OCI-LY3 (cell line): ENCODE data around the gene TSPAN5.

Source experiments
- H2AFZ ChIP-seq: fragments of 200-600, 300-600 bp; shearing (Covaris generic); 2 replicates; pipeline ENCODE4 v1.6.0; 2014; ENCODE audit warnings: antibody characterized with exemption, low read depth, low read length
- H3K27ac ChIP-seq: fragments of 200-600, 300-600 bp; sonication (generic); 2 replicates; pipeline ENCODE4 v1.5.1; 2014; ENCODE audit warnings: mild to moderate bottlenecking, low read length, moderate library complexity, mixed read lengths
- H3K27me3 ChIP-seq: fragments of 200-600, 300-600 bp; sonication (generic); 2 replicates; pipeline ENCODE4 v1.6.1; 2014; ENCODE audit warnings: low read depth, low read length, mixed read lengths
- H3K36me3 ChIP-seq: fragments of 200-600, 300-600 bp; sonication (generic); replicated peaks from 2 replicates; pipeline ENCODE3; 2014; ENCODE audit warnings: low read depth, low read length, mixed read lengths
- H3K4me1 ChIP-seq: fragments of 300-600, 200-600 bp; sonication (generic); 2 replicates; pipeline ENCODE4 v1.6.1; 2014; ENCODE audit warnings: low read length, mixed read lengths
- H3K4me2 ChIP-seq: fragments of 200-600, 300-600 bp; sonication (generic); 2 replicates; pipeline ENCODE4 v1.6.1; 2014; ENCODE audit warnings: low read length, mixed read lengths
- H3K4me3 ChIP-seq: fragments of 300-600, 200-600 bp; sonication (generic); 2 replicates; pipeline ENCODE4 v1.5.1; 2014; ENCODE audit warnings: antibody characterized with exemption, mild to moderate bottlenecking, low read length, moderate library complexity
- H3K79me2 ChIP-seq: fragments of 300-600, 200-600 bp; shearing (Covaris generic); 2 replicates; pipeline ENCODE4 v1.6.1; 2014; ENCODE audit warnings: mild to moderate bottlenecking, low read length, mixed read lengths
- H3K9ac ChIP-seq: fragments of 300-600, 200-600 bp; shearing (Covaris generic); 2 replicates; pipeline ENCODE4 v1.6.0; 2014; ENCODE audit warnings: mild to moderate bottlenecking, low read length, moderate library complexity
- H3K9me3 ChIP-seq: fragments of 200-600, 300-600 bp; shearing (Covaris generic); 2 replicates; pipeline ENCODE4 v1.6.1; 2014; ENCODE audit warnings: low read length, mixed read lengths; ENCODE audit not compliant: insufficient read depth
- H4K20me1 ChIP-seq: fragments of 200-600, 300-600 bp; sonication (generic); 2 replicates; pipeline ENCODE4 v1.6.1; 2016; ENCODE audit warnings: low read length, mixed read lengths; ENCODE audit not compliant: insufficient read depth
- CTCF ChIP-seq: fragments of 200-600, 300-600 bp; sonication (generic); IDR thresholded peaks from 2 replicates; pipeline ENCODE4 v1.5.1; 2014; ENCODE audit warnings: antibody characterized with exemption, low read length, low read depth
- EZH2phosphoT487 ChIP-seq: fragments of 200-600 bp; shearing (Covaris generic); IDR thresholded peaks from 2 replicates; pipeline ENCODE4 v1.6.1; 2018; ENCODE audit warnings: antibody characterized with exemption, mixed run types, low read depth

The TSPAN5 gene

GRCh38 chr4:98484031-98484430 lies 174.4 kb downstream of the TSPAN5 start:
- H3K27ac ChIP-seq = no peak overlapping the region
- peak overlapping the region; percentile 87; the same call in 1 of the 2 replicates for H3K4me2 ChIP-seq
- H3K9me3 ChIP-seq = no peaks in the 10 kb centered on the region
- H4K20me1 ChIP-seq = no peaks in the 10 kb centered on the region
- peaks cover 39% of the 10 kb centered on the region for H3K4me1 ChIP-seq
- TF ChIP-seq CTCF = no peak
- no peak for TF ChIP-seq EZH2phosphoT487
- H3K9ac ChIP-seq = no peak overlapping the region
- no peak overlapping the region for H3K4me3 ChIP-seq
- H3K36me3 ChIP-seq = peaks cover 3% of the 10 kb centered on the region
- no peaks in the 10 kb centered on the region for H3K27me3 ChIP-seq
- H2AFZ ChIP-seq = no peak overlapping the region
- peaks cover 6% of the 10 kb centered on the region; the same call in 1 of the 2 replicates for H3K79me2 ChIP-seq

- Histone ChIP-seq H3K4me1 (peaks cover 39% of the 10 kb centered on the region), H3K4me3 (peak overlapping the region; percentile 58), H3K4me2 (peak overlapping the region; percentile 87), H3K9me3 (no peaks in the 10 kb centered on the region), H3K36me3 (peaks cover 3% of the 10 kb centered on the region), H4K20me1 (no peaks in the 10 kb centered on the region), H3K27me3 (no peaks in the 10 kb centered on the region), H3K9ac (peak overlapping the region; percentile 41; the same call in 1 of the 2 replicates), H3K27ac (peak overlapping the region; percentile 65), H3K79me2 (peaks cover 6% of the 10 kb centered on the region; the same call in 1 of the 2 replicates), H2AFZ (no peak overlapping the region)
- no peak for TF ChIP-seq EZH2phosphoT487
- no peak for TF ChIP-seq CTCF
These were observed 175.3 kb downstream of the TSPAN5 start for GRCh38 chr4:98482847-98483806.

- Histone ChIP-seq H3K4me2 (peak overlapping the region; percentile 87), H3K9me3 (no peaks in the 10 kb centered on the region), H3K27ac (peak overlapping the region; percentile 65), H3K79me2 (peaks cover 6% of the 10 kb centered on the region; the same call in 1 of the 2 replicates), H3K27me3 (no peaks in the 10 kb centered on the region), H3K4me1 (peaks cover 39% of the 10 kb centered on the region), H3K4me3 (peak overlapping the region; percentile 58), H4K20me1 (no peaks in the 10 kb centered on the region), H3K36me3 (peaks cover 3% of the 10 kb centered on the region), H2AFZ (no peak overlapping the region), H3K9ac (peak overlapping the region; percentile 41; the same call in 1 of the 2 replicates)
- TF ChIP-seq EZH2phosphoT487 (no peak), CTCF (no peak)
These were observed 175.9 kb downstream of the TSPAN5 start for GRCh38 chr4:98482503-98482846.

- TF ChIP-seq CTCF (no peak), EZH2phosphoT487 (no peak)
- Histone ChIP-seq H3K4me2 (no peak overlapping the region), H3K4me3 (no peak overlapping the region), H2AFZ (no peak overlapping the region), H4K20me1 (no peaks in the 10 kb centered on the region), H3K27ac (no peak overlapping the region), H3K79me2 (peaks cover 6% of the 10 kb centered on the region; the same call in 1 of the 2 replicates), H3K9ac (no peak overlapping the region), H3K9me3 (no peaks in the 10 kb centered on the region), H3K36me3 (peaks cover 5% of the 10 kb centered on the region), H3K4me1 (peaks cover 39% of the 10 kb centered on the region), H3K27me3 (no peaks in the 10 kb centered on the region)
These were observed 177.2 kb downstream of the TSPAN5 start for GRCh38 chr4:98481167-98481566.
